Ovary (tissue), 9 donors: ENCODE results near the gene ADGRG1. TPM values are rescaled to one million over a fixed set of nuclear protein-coding genes. Genes with fewer than 3 reads are reported as not detected.
"Not testable (repeated sequence)": the region's sequence is repeated elsewhere in the genome, so short reads cannot be mapped to it uniquely, and the experiment has no call there.

Experiments
- DNase-seq, 5 donors: peaks; one replicate each; pipeline ENCODE4 v3.0.0-alpha.2; 2019 to 2020
- H3K27ac ChIP-seq, 2 donors: fragments of 200-600 bp; one replicate each; pipeline versions ENCODE4 v1.5.1 to v1.8.0; 2019 to 2022
- H3K27me3 ChIP-seq: fragments of 200-600 bp; one replicate; pipeline ENCODE4 v1.8.0; 2022
- H3K36me3 ChIP-seq: fragments of 200-600 bp; sonication (generic); one replicate; pipeline ENCODE4 v1.5.1; 2019
- H3K4me1 ChIP-seq: one replicate; pipeline ENCODE4 v1.8.1; 2013; ENCODE audit warnings: mild to moderate bottlenecking, moderate library complexity; ENCODE audit not compliant: insufficient read depth
- H3K4me3 ChIP-seq: fragments of 200-600 bp; sonication (generic); one replicate; pipeline ENCODE4 v1.5.1; 2017
- H3K9me3 ChIP-seq, 2 donors: fragments of 200-600 bp in 1 of 2; sonication (generic) in 1 of 2; one replicate each; pipeline versions ENCODE4 v1.5.1 to v1.8.1; 2013 to 2019; ENCODE audit warnings: mild to moderate bottlenecking in 1 of 2, moderate library complexity in 1 of 2
- EP300 ChIP-seq: sonication (generic); formaldehyde crosslinking; IDR thresholded peaks from one replicate; pipeline ENCODE4 v1.6.1; 2017; ENCODE audit warnings: antibody characterized with exemption
- POLR2A ChIP-seq: fragments of 450-650 bp; IDR thresholded peaks from one replicate; pipeline ENCODE4 v1.6.1; 2017; ENCODE audit warnings: antibody characterized with exemption, mild to moderate bottlenecking, moderate library complexity
- WGBS, 3 donors: extraction: QIAGEN DNeasy Blood & Tissue Kit in 1 of 3; methylation state at CpG; one replicate each; pipeline versions ENCODE4 v1.1.5 to v1.1.7; 2013 to 2017; 5-methylcytosine and 5-hydroxymethylcytosine counted together
- intact Hi-C, 4 donors: fragments of 100-400 bp; cut with DNase I; formaldehyde crosslinking; loops; one replicate each; pipeline versions ENCODE4 v1.11.0 to v1.15.1; 2022 to 2023
- polyA plus RNA-seq, 2 donors: library from polyadenylated mRNA; stranded (reverse); fragments of 200-250 nt in 1 of 2; fragments of 350-450 nt in 1 of 2; fragmentation: Illumina TruSeq in 1 of 2; extraction: RNeasy Lipid Tissue Mini Kit (QIAGEN cat#74804) in 1 of 2; gene quantifications; one replicate each; pipeline ENCODE4 v1.2.3, GENCODE V29; 2013 to 2014
- total RNA-seq, 7 donors: library from RNA; depleted of rRNA in 2 of 7; stranded (reverse); fragments of >200 nt in 2 of 7; fragmentation: NEBNext Ultra II Directional in 3 of 7; extraction: Animal tissue kit (Norgen Biotek cat#: 25700) in 3 of 7; gene quantifications; one replicate each; pipeline versions ENCODE4 v1.1.0 to v1.2.4, GENCODE V29; 2016 to 2023
- TF ChIP-seq, protein P1 (sequence below), 3 donors: fragments of 450-650 bp in 2 of 3; fragments of 200-600 bp in 1 of 3; IDR thresholded peaks; one replicate each; pipeline versions ENCODE4 v1.5.1 to v1.8.0; 2016 to 2022; ENCODE audit warnings: antibody characterized with exemption in 3 of 3, mild to moderate bottlenecking in 1 of 3
- donor health status: DM: no; HTN: no; CAD: no; lungs with moderate emphysema.
- donor health status: DM: no; HTN: no; CAD: no.
- donor health status: Bipolar disorder and iron deficiency.
- donor health status: DM: yes; HTN: yes; CAD: no.
- donor health status: DM: no; HTN: no; CAD: no.
- donor health status: DM: yes; HTN: yes; CAD: no.

ADGRG1 gene
- total and polyA plus RNA-seq, 9 donors, result 6.2 to 54.0 (median 9.1) TPM

DNA sequence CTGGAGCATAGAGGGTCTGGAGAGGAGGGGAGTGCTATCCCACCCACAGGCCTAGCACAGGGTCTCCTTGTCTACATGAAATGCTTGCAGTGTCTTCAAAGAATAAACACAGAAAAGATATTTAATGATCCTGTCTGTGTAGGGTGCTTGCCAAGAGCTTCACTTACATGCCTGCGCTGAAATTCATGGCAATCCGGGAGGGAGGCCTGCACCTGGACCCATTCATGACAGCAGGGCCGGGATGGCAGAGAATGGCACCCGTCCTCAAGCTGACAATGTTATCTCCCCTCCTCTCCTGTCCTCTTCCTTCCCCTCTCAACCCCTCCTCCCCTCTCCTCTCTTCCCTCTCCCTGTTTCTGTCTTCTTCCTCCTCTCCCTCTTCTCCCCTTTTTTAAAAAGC is 41.8 kb downstream of the ADGRG1 start:
- DNase-seq, result no peak
- WGBS, 3 donors, result 33 to 48% (median 46%) methylated on average over 4 of the region's 4 CpGs
- intact Hi-C loops, result no loop called here

DNA sequence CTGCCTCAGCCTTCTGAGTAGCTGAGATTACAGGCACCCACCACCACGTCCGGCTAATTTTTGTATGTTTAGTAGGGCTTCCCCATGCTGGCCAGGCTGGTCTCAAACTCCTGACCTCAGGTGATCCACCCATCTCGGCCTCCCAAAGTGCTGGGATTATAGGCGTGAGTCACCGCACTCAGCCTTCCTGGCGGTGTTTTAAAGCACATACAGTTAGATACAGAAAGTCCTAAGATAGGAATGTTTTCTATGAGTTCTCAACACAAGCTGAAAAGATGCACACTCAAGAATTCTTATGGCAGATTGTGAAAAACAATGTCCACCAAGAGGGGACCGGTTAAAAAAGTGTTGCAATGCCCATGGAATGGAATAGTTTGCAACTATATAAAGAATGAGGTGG is 43.0 kb downstream of the ADGRG1 start:
- DNase-seq, H3K27me3 ChIP-seq, intact Hi-C loops, H3K9me3 ChIP-seq, H3K4me1 ChIP-seq, H3K36me3 ChIP-seq, H3K4me3 ChIP-seq, H3K27ac ChIP-seq: not testable (repeated sequence)
- WGBS, 3 donors, result 68 to 82% (median 76%) methylated on average over 7 of the region's 7 CpGs

More for the DNA sequence above, 41.8 kb downstream of the ADGRG1 start:
- Histone ChIP-seq H3K9me3 (no peaks in the 10 kb centered on the region), H3K27me3 (no peaks in the 10 kb centered on the region), H3K36me3 (no peaks in the 10 kb centered on the region), H3K4me1 (no peaks in the 10 kb centered on the region), H3K27ac (no peak overlapping the region), H3K4me3 (no peak overlapping the region)
- TF ChIP-seq, protein P1, sequence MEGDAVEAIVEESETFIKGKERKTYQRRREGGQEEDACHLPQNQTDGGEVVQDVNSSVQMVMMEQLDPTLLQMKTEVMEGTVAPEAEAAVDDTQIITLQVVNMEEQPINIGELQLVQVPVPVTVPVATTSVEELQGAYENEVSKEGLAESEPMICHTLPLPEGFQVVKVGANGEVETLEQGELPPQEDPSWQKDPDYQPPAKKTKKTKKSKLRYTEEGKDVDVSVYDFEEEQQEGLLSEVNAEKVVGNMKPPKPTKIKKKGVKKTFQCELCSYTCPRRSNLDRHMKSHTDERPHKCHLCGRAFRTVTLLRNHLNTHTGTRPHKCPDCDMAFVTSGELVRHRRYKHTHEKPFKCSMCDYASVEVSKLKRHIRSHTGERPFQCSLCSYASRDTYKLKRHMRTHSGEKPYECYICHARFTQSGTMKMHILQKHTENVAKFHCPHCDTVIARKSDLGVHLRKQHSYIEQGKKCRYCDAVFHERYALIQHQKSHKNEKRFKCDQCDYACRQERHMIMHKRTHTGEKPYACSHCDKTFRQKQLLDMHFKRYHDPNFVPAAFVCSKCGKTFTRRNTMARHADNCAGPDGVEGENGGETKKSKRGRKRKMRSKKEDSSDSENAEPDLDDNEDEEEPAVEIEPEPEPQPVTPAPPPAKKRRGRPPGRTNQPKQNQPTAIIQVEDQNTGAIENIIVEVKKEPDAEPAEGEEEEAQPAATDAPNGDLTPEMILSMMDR (IDR thresholded peaks at IDR 0.05), result no peak
- TF ChIP-seq POLR2A (no peak), EP300 (no peak)

DNA sequence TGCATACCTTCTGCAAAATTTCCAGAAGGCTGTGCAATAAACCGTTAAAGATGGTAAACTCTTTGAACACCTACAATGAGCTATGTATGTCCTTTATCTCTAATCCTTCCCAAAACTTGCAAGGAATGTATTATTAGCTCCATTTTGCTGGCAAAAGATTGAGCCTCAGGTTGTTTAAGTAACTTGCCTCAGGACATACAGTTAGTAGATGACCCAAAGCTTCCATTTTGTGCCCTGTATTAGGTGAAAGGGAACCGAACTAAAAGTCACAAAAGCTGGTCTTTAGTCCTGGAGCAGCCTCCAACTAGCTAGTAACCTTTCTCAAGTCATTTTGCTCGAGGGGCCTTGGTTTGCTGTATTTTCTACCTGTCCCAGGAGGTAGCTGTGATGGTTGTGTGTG is 44.0 kb downstream of the ADGRG1 start:
- Histone ChIP-seq H3K4me1 (no peaks in the 10 kb centered on the region), H3K4me3 (no peak overlapping the region), H3K27ac (no peak overlapping the region), H3K9me3 (no peaks in the 10 kb centered on the region), H3K36me3 (no peaks in the 10 kb centered on the region), H3K27me3 (no peaks in the 10 kb centered on the region)
- TF ChIP-seq, protein P1 (IDR thresholded peaks at IDR 0.05), result no peak
- TF ChIP-seq EP300 (no peak), POLR2A (no peak)
- intact Hi-C loops, result no loop called here
- DNase-seq, result no peak
- WGBS, 3 donors, result 57 to 68% (median 62%) methylated on average over 3 of the region's 3 CpGs

DNA sequence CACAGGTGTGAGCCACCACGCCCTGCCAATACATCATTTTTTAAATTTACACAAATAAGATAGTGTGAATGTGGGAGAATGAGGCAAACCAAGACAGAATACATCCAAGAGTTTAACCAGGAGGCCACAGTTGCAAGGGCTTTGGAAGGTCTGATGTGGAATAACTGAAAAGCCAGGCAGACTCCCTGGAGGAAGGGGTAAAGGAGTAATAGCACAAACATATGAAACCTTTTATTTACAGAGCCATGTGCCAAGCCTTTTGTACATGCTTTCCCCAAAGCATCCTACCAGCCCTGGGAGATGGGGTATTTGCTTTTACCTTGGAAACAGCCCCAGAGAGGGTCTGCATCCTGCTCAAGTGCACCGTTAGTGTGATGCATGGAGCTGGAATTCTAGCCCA is 44.4 kb downstream of the ADGRG1 start:
- H3K4me1 ChIP-seq, result no peaks in the 10 kb centered on the region
- WGBS, 3 donors, result 83 to 86% (median 84%) methylated on average over 2 of the region's 2 CpGs

More for the DNA sequence above, 44.4 kb downstream of the ADGRG1 start:
- no peaks in the 10 kb centered on the region for H3K27me3 ChIP-seq
- no peak overlapping the region for H3K27ac ChIP-seq
- H3K9me3 ChIP-seq, result no peaks in the 10 kb centered on the region
- intact Hi-C loops, result no loop called here
- DNase-seq, result no peak
- TF ChIP-seq, protein P1 (IDR thresholded peaks at IDR 0.05), result no peak
- TF ChIP-seq POLR2A, result no peak
- TF ChIP-seq EP300, result no peak
- no peaks in the 10 kb centered on the region for H3K36me3 ChIP-seq
- H3K4me3 ChIP-seq, result no peak overlapping the region
